Activated CD8-positive, alpha-beta memory T cell treated with anti-CD3 and anti-CD28 coated beads for 1 hour (primary cell): ENCODE measurements around the gene ZBTB16.

ENCODE experiments used
- DNase-seq, 2 donors: peaks; one replicate each; pipeline ENCODE4 v3.0.0-alpha.2; 2020; ENCODE audit warnings: low read depth in 1 of 2; ENCODE audit errors: extremely low read depth in 1 of 2

Gene ZBTB16, protein sequence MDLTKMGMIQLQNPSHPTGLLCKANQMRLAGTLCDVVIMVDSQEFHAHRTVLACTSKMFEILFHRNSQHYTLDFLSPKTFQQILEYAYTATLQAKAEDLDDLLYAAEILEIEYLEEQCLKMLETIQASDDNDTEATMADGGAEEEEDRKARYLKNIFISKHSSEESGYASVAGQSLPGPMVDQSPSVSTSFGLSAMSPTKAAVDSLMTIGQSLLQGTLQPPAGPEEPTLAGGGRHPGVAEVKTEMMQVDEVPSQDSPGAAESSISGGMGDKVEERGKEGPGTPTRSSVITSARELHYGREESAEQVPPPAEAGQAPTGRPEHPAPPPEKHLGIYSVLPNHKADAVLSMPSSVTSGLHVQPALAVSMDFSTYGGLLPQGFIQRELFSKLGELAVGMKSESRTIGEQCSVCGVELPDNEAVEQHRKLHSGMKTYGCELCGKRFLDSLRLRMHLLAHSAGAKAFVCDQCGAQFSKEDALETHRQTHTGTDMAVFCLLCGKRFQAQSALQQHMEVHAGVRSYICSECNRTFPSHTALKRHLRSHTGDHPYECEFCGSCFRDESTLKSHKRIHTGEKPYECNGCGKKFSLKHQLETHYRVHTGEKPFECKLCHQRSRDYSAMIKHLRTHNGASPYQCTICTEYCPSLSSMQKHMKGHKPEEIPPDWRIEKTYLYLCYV

DNA sequence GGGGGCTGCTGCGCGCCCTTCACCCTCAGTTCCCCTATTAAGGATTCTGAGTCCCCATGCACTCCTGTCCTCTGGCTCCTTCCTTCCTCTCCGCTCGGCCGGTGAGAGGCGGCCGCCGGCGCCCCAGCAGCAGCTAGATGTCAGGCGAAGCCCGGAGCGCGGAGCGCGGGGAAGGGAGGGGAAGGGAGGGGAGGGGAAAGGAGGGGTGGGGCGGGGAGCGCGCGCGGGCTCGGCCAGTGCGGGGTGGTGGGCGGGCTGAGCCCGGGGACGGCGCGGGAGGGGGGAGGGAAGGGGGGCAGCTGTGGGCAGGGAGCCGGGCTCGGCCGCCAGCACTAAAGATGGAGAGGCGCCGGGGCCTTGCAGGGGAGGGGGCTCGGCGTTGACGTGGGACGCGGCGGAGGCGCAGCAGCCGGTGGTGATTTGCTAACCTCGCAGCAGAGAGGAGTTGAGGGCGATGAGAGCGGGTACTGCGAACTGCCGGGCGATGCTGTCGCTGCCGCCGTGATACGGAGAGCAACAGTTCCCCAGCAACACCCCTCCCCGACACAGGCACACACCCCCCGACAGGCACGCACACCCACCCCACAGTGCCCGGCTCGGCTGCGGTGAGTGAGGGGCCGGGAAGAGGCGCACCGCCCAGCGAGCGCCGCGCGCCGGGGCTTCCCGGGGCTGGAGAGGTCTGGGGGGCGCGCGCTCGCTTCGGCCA lies at the start of gene ZBTB16:
TSS of gene ZBTB16 (plus strand) at position 434 of the 706 bp plus-strand sequence. CDS start 3,590 bp downstream, outside the sequence.
- peak in 1 of 2 donors; percentile 51 for DNase-seq

GRCh38 chr11:114010931-114011330 lies 48.6 kb upstream of the ZBTB16 start:
- DNase-seq: no peak

- no peak for DNase-seq
These were observed 48.1 kb upstream of the ZBTB16 start for GRCh38 chr11:114011443-114011842.

DNA sequence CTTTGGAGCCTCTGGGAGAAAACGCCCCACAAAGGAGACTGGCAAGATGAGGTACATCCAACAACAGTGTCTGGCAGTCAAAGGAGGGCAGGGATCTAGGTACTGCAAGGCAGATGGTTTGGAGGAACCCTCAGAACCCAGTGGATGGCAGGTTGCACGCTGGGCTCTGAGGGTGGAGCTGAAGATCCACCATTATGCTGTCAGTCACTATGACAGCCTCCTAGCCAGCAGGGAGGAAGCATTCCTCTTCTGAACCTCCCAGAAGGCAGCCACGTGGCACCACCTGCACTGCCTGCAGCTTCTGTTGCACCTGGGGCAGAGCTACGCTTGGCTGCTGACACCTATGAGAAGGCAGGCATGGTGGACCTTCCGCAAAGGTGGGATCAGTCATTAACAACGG lies 44.4 kb upstream of the ZBTB16 start:
- DNase-seq: no peak

GRCh38 chr11:114016986-114017385 lies 42.5 kb upstream of the ZBTB16 start:
- DNase-seq: no peak

DNA sequence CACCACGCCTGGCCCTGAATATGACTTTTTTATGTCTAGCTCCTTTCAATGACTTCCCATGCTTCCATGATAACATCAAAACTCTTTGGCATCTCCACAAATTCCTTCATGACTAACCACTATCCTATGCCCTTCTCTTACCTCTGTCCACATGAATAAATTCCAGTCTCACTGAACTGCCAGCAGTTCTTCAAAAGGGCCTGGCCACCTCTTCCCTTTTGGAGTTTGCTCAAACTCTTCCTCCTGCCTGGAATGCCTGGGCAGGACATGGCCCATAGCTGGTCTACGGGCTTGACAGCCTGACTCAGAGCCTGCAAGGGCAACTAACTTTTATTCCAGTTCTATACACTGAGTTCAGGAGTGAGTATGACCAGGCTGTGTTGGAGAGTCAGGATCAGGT lies 41.8 kb upstream of the ZBTB16 start:
- no peak for DNase-seq

GRCh38 chr11:114019046-114019445 lies 40.5 kb upstream of the ZBTB16 start:
- no peak for DNase-seq

DNA sequence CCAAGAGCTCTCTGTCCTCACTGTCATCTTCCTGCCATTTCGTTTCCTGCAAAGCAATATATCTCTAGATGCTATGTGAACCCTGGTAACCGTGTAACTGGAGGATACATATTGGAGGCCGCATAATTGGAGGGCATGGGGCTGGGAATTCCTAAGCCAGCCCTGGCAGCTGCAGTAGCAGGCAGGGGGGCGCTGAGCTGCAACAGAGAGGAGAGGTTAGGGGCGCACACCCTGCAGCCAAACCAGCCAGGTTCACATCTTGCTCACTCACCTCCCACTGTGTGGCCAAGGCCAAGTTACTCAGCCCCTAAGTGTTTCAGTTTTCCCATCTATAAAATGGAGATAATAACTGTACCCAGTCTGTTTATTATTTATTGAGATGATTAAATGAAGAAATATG lies 39.9 kb upstream of the ZBTB16 start:
- DNase-seq: no peak

- DNase-seq: no peak
These were observed 34.1 kb upstream of the ZBTB16 start for GRCh38 chr11:114025329-114025907.

DNA sequence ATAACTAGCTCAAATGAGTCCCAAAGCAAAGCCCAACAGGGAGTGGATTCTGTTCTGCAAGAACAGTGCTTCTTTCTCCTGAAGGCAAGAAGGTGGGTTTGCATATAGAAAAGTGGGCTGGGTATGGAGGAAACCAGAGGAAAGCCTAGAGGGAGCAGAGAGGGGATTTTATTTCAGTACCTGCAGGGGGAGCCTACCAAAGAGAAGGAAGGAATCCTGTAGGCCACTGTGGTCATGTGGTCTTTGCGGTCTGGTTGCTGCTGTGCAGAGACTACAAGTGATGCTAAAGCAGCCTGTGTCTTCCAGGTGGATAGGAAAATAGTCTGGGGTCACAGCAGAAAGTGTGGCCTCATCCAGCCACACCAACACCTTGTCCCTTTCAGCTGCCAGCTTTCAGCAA lies 33.2 kb upstream of the ZBTB16 start:
- DNase-seq: no peak

GRCh38 chr11:114027391-114027790 lies 32.1 kb upstream of the ZBTB16 start:
- no peak for DNase-seq

GRCh38 chr11:114027926-114028325 lies 31.6 kb upstream of the ZBTB16 start:
- no peak for DNase-seq

DNA sequence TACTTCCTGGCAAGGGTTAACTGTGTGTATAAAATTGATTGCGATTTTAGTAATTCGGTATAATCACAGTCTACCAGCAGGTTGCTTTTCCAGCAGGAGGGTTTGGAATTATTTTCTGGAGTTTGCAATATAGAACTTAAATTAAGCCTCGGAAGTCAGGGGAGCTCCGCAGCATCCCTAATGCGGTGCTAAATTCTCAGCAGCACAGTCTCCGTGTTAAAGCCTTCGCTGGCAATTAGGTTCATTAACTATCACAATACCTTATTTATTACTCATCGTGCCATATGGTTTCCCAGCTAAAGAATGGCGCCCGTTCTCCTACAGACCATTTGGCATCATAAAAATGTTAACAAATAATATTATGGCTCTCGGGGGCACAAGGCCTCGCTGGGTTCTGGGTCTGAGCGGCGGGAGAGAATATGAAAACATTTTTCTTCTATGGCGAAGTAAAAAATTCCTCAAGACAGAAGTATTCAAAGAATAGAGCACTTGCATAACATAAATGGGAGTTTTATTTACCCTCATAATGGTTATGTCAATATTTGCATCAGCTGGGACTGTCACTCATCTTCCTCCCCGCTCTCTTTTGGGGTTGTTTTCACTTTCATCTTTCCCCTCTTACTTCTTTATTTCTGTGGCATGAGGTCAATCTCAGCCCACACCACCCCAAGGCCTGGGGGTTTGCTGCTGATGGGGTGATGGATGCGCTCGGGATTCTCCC lies 28.1 kb upstream of the ZBTB16 start:
- no peak for DNase-seq

DNA sequence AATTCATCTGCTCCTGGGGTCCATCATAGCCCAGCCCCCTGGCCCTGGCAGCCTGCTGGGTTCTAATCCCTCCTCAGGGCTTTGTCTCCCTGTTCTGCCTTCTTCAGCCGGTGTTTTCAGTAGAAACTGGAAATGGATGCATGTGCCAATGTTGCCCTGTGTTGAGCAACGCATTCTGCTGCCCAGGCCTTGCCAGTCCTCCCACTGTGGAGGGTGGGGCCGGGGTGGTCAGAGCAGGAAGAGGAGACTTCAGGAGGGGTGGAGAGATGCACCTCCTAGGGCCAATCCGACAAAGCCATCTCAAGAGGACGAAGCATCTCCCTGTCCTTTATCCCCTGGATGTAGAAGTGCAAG lies 27.6 kb upstream of the ZBTB16 start:
- no peak for DNase-seq

- DNase-seq: no peak
These were observed 26.4 kb upstream of the ZBTB16 start for GRCh38 chr11:114033066-114033465.

DNA sequence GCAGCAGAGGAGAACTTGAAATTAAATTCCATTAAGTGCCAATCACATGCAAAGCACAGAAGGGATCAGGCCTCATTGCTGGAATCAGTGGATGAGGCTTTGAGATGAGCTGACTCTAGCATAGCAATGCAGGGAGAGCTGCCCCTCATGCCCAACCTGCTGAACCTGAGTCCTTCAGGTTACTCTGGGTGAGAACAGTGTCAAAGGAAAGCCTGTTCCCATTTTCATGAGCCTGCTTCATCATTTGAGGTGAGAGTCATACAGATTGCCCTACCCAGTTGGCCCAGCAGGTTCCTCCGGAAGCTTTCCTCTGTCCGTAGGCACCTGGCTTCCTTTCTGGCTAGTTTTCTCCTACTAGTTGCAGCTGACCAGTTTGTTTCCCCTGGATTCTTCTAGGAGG lies 25.9 kb upstream of the ZBTB16 start:
- no peak for DNase-seq

GRCh38 chr11:114034956-114035355 lies 24.6 kb upstream of the ZBTB16 start:
- DNase-seq: no peak

DNA sequence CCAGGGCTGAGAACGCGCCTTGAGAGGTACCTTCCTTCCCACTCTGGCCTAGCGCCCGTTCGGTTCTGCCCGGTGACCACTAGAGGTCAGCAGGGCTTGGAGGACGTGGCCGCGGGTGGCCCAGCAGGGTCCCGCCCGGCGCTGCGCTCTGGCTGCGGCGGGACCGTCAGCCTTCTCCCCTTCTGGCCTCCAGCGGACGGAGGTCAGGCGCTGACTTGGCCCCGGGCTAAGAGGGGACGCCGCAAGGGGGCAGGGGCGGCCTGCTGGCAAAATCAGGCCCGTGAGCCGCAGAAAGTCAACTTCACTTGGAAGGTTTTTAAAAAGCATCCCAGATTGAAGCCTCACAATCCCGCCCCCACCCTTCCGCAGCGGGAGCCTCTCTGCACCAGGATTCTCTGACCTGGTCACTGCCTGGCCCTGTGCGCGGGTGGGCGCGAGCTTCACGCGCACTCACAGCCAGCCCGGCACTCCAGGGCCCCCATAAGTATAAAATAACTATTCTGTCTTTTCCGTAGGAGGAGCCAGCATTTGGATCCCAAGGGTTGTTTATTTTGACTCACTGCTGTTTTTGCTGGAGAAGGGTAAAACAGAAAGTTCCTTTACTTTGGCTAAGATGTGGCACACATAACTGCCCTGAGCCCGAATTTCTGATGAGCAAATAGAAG lies 23.2 kb upstream of the ZBTB16 start:
- peak in 1 of 2 donors; percentile 37 for DNase-seq

- DNase-seq: no peak
These were observed 22.6 kb upstream of the ZBTB16 start for GRCh38 chr11:114036958-114037357.

GRCh38 chr11:114039551-114039950 lies 20.0 kb upstream of the ZBTB16 start:
- DNase-seq: no peak
